B cell (primary cell): ENCODE results near the gene OR8B8. TPM values are rescaled to one million over a fixed set of nuclear protein-coding genes. Genes with fewer than 3 reads are reported as not detected.
"Not testable (repeated sequence)": the region's sequence is repeated elsewhere in the genome, so short reads cannot be mapped to it uniquely, and the experiment has no call there.

Experiments used
- ATAC-seq: fragments of 200-7000 bp; cut with Tn5 transposase; one replicate; pipeline ENCODE4 v1.10.0; 2021; ENCODE audit warnings: low read depth, mild to moderate bottlenecking, moderate number of reproducible peaks, moderate library complexity
- CTCF ChIA-PET: fragments of 350-600 bp; sonication (Branson Sonifier 250); formaldehyde crosslinking; loops from one replicate; lab custom pipeline; 2021; ENCODE audit warnings: antibody characterized with exemption, inconsistent platforms; lab: Charles Lee
- POLR2A ChIA-PET: fragments of 350-600 bp; sonication (Branson Sonifier 250); formaldehyde crosslinking; loops from one replicate; lab custom pipeline; 2021; ENCODE audit warnings: antibody characterized with exemption; lab: Charles Lee
- DNase-seq: peaks from one replicate; pipeline ENCODE4 v3.0.0; 2013
- H2AFZ ChIP-seq: 2 replicates; pipeline ENCODE4 v1.6.1; 2012; ENCODE audit warnings: mild to moderate bottlenecking, low read depth, low read length; ENCODE audit not compliant: insufficient read depth, poor library complexity, severe bottlenecking
- H3K27ac ChIP-seq, 2 donors: 1 replicate in 1 of 2; 2 replicates in 1 of 2; pipeline ENCODE4 v1.5.1; 2012 to 2013; ENCODE audit warnings: low read length in 2 of 2, mild to moderate bottlenecking in 2 of 2, moderate library complexity in 1 of 2
- H3K27me3 ChIP-seq, 4 experiments: fragments of 200-600 bp in 1 of 4; sonication (generic) in 1 of 4; replicated peaks in 1 of 4; 1 replicate in 2 of 4; 2 replicates in 2 of 4; pipeline versions ENCODE4 v1.6.1 to v1.7.0; 2013 to 2016; ENCODE audit warnings: low read length in 3 of 4, mild to moderate bottlenecking in 2 of 4, mixed read lengths in 1 of 4, moderate library complexity in 1 of 4; ENCODE audit not compliant: insufficient read depth in 4 of 4, control insufficient read depth in 3 of 4; ENCODE audit errors: control extremely low read depth in 1 of 4
- H3K36me3 ChIP-seq, 2 experiments: replicated peaks in 1 of 2; 1 replicate in 1 of 2; 2 replicates in 1 of 2; pipeline versions ENCODE4 v1.6.1 to v1.7.1; 2013; ENCODE audit warnings: low read length in 1 of 2; ENCODE audit not compliant: insufficient read depth in 2 of 2, control insufficient read depth in 1 of 2; ENCODE audit errors: control extremely low read depth in 1 of 2, extremely low read depth in 1 of 2
- H3K4me1 ChIP-seq, 2 donors: fragments of 200-600 bp in 1 of 2; sonication (generic) in 1 of 2; 1 replicate in 1 of 2; 2 replicates in 1 of 2; pipeline versions ENCODE4 v1.5.1 to v1.6.1; 2013 to 2017; ENCODE audit warnings: low read length in 2 of 2; ENCODE audit not compliant: control insufficient read depth in 2 of 2, insufficient read depth in 2 of 2
- H3K4me2 ChIP-seq: replicated peaks from 2 replicates; pipeline ENCODE3; 2012; ENCODE audit warnings: mild to moderate bottlenecking, low read depth, low read length; ENCODE audit not compliant: poor library complexity, severe bottlenecking
- H3K4me3 ChIP-seq, 5 experiments: fragments of 200-600 bp in 1 of 5; sonication (generic) in 1 of 5; 1 replicate in 3 of 5; 2 replicates in 2 of 5; pipeline versions ENCODE4 v1.5.1 to v1.7.0; 2011 to 2016; ENCODE audit warnings: low read length in 4 of 5, mild to moderate bottlenecking in 4 of 5, low read depth in 2 of 5, control low read depth in 1 of 5, moderate library complexity in 1 of 5; ENCODE audit not compliant: insufficient read depth in 1 of 5; ENCODE audit errors: control extremely low read depth in 1 of 5, extremely low read depth in 1 of 5
- H3K79me2 ChIP-seq: fragments of 200-600 bp; sonication (generic); one replicate; pipeline ENCODE4 v1.6.0; 2016; ENCODE audit warnings: low read length; ENCODE audit not compliant: control insufficient read depth, insufficient read depth
- H3K9ac ChIP-seq: fragments of 200-600 bp; sonication (generic); 2 replicates; pipeline ENCODE4 v1.6.1; 2017; ENCODE audit warnings: mild to moderate bottlenecking, low read length, moderate library complexity
- H3K9me3 ChIP-seq, 3 donors: one replicate each; pipeline versions ENCODE4 v1.6.1 to v1.7.1; 2013; ENCODE audit warnings: low read length in 2 of 3; ENCODE audit not compliant: control insufficient read depth in 2 of 3, insufficient read depth in 1 of 3; ENCODE audit errors: control extremely low read depth in 1 of 3
- H4K20me1 ChIP-seq: 2 replicates; pipeline ENCODE4 v1.6.0; 2012; ENCODE audit warnings: mild to moderate bottlenecking, low read length; ENCODE audit not compliant: insufficient read depth, control insufficient read depth, poor library complexity, severe bottlenecking
- H3K27ac Mint-ChIP-seq: one replicate; pipeline ENCODE4 v1.8.0; 2021; ENCODE audit warnings: mixed read lengths
- H3K27me3 Mint-ChIP-seq: one replicate; pipeline ENCODE4 v1.8.0; 2021; ENCODE audit warnings: mixed read lengths
- H3K4me1 Mint-ChIP-seq: one replicate; pipeline ENCODE4 v1.8.0; 2021; ENCODE audit warnings: mixed read lengths
- H3K4me3 Mint-ChIP-seq: one replicate; pipeline ENCODE4 v1.8.0; 2021; ENCODE audit warnings: mixed read lengths
- H3K9me3 Mint-ChIP-seq: one replicate; pipeline ENCODE4 v1.8.0; 2022; ENCODE audit warnings: mixed read lengths; ENCODE audit not compliant: insufficient read depth
- EZH2 ChIP-seq: IDR thresholded peaks from 2 replicates; pipeline ENCODE4 v1.6.1; 2012; ENCODE audit warnings: borderline replicate concordance, low read depth, mild to moderate bottlenecking, moderate library complexity, low read length; ENCODE audit not compliant: insufficient read depth, poor library complexity, severe bottlenecking
- WGBS: methylation state at CpG from one replicate; pipeline ENCODE4 v1.1.5; 2013; ENCODE audit warnings: missing lambda C conversion rate; ENCODE audit not compliant: insufficient coverage; 5-methylcytosine and 5-hydroxymethylcytosine counted together
- intact Hi-C: fragments of 100-400 bp; cut with micrococcal nuclease; formaldehyde crosslinking; loops from one replicate; pipeline ENCODE4 v1.10.0; 2022
- polyA plus RNA-seq: library from polyadenylated mRNA; depleted of rRNA; stranded (reverse); fragments of >200 nt; gene quantifications from 2 replicates; pipeline ENCODE4 v1.2.3, GENCODE V29; 2012
- total RNA-seq, 2 donors: library from RNA; stranded (reverse); fragments of 120-200 nt in 1 of 2; gene quantifications; 1 replicate in 1 of 2; 2 replicates in 1 of 2; pipeline versions ENCODE4 v1.2.3 to v1.2.4, GENCODE V29; 2013 to 2022
- TF ChIP-seq, protein P1 (sequence below): fragments of 200-600 bp; IDR thresholded peaks from one replicate; pipeline ENCODE4 v1.8.0; 2022; ENCODE audit warnings: antibody characterized with exemption, mild to moderate bottlenecking

Gene OR8B8
- total and polyA plus RNA-seq, 2 donors (not counting 1 experiment from before 2014, with no cell fraction given) = not detected

DNA sequence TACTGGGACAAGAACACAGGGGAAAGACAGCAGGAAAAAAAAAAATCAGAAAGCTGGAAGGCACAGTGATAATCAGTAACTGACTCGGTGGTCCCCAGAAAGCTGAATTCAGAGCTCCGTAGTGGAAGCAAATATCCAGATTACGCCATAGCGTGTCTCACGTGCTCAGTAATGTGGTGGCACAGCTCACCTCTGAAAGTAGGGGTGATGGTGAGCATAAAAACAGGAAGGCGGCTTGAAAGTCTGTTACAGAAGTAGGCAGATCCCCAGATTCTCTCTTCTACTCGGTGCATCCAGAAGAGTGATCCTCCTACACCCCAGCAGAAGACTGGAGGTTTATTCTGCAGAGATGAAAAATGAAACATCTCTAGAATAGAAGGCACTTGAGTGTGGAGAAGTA is 35.6 kb downstream of the OR8B8 start:
- peaks cover 0 to 3% (median 1%) of the 10 kb centered on the region in 4 experiments for H3K27me3 ChIP-seq
- Mint-ChIP-seq H3K4me3 (no peak overlapping the region), H3K9me3 (no peaks in the 10 kb centered on the region), H3K4me1 (peaks cover 6% of the 10 kb centered on the region), H3K27ac (no peak overlapping the region), H3K27me3 (peaks cover 27% of the 10 kb centered on the region)
- ATAC-seq (no peak), DNase-seq (no peak)
- H2AFZ ChIP-seq = no peak overlapping the region
- H3K9me3 ChIP-seq = no peaks in the 10 kb centered on the region
- TF ChIP-seq EZH2 = no peak
- TF ChIP-seq, protein P1, sequence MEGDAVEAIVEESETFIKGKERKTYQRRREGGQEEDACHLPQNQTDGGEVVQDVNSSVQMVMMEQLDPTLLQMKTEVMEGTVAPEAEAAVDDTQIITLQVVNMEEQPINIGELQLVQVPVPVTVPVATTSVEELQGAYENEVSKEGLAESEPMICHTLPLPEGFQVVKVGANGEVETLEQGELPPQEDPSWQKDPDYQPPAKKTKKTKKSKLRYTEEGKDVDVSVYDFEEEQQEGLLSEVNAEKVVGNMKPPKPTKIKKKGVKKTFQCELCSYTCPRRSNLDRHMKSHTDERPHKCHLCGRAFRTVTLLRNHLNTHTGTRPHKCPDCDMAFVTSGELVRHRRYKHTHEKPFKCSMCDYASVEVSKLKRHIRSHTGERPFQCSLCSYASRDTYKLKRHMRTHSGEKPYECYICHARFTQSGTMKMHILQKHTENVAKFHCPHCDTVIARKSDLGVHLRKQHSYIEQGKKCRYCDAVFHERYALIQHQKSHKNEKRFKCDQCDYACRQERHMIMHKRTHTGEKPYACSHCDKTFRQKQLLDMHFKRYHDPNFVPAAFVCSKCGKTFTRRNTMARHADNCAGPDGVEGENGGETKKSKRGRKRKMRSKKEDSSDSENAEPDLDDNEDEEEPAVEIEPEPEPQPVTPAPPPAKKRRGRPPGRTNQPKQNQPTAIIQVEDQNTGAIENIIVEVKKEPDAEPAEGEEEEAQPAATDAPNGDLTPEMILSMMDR = no peak
- H3K4me1 ChIP-seq = peaks cover 0 to 6% of the 10 kb centered on the region in 2 donors
- no peak overlapping the region for H3K27ac ChIP-seq
- H3K9ac ChIP-seq = no peak overlapping the region
- no peak overlapping the region for H3K4me3 ChIP-seq
- H4K20me1 ChIP-seq = no peaks in the 10 kb centered on the region
- H3K36me3 ChIP-seq = no peaks in the 10 kb centered on the region
- H3K4me2 ChIP-seq = no peak overlapping the region
- intact Hi-C loops = no loop called here
- CTCF ChIA-PET = no interaction called here
- no peaks in the 10 kb centered on the region for H3K79me2 ChIP-seq
- 100% methylated on average over 2 of the region's 7 CpGs for WGBS
- POLR2A ChIA-PET = no interaction called here

DNA sequence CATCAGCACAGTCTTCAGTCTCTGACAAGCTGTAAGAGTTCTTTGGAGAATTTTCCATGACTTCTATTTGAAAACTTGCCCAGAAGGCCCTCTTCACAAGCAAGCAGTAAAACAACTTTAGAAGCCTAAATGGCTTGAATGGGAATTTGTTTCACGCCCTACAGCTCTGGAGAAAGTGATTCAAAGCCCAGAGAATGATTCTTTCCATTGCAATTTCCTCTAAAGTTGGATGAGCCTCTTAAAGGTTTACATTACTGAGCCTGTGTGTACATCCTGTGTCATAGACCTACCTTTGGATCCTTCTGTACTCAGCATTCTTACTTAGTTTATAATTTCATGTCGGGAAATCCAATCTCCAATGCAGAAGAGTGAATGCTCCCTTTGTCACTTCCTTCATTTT is 39.9 kb downstream of the OR8B8 start:
- WGBS = 67% methylated on average over 1 of the region's 2 CpGs
- Histone ChIP-seq H2AFZ (no peak overlapping the region), H3K9ac (no peak overlapping the region), H3K79me2 (no peaks in the 10 kb centered on the region), H3K27me3 (peaks cover 0 to 3% (median 0%) of the 10 kb centered on the region in 4 experiments), H3K36me3 (no peaks in the 10 kb centered on the region), H3K4me1 (peaks cover 0 to 6% of the 10 kb centered on the region in 2 donors), H3K4me2 (no peak overlapping the region), H3K27ac (no peak overlapping the region), H3K9me3 (no peaks in the 10 kb centered on the region), H4K20me1 (no peaks in the 10 kb centered on the region), H3K4me3 (no peak overlapping the region)
- ChIA-PET CTCF (interaction anchor here (1.0 kb wide), 1 partner anchor 334 kb away, joined by 3 read pairs; no protein-coding TSS in a partner anchor), POLR2A (no interaction called here)
- Mint-ChIP-seq H3K4me3 (no peak overlapping the region), H3K27ac (no peak overlapping the region), H3K27me3 (peaks cover 25% of the 10 kb centered on the region), H3K9me3 (no peaks in the 10 kb centered on the region), H3K4me1 (peaks cover 8% of the 10 kb centered on the region)
- no peak for TF ChIP-seq EZH2
- TF ChIP-seq, protein P1 = no peak
- intact Hi-C loops = no loop called here
- ATAC-seq (no peak), DNase-seq (no peak)

DNA sequence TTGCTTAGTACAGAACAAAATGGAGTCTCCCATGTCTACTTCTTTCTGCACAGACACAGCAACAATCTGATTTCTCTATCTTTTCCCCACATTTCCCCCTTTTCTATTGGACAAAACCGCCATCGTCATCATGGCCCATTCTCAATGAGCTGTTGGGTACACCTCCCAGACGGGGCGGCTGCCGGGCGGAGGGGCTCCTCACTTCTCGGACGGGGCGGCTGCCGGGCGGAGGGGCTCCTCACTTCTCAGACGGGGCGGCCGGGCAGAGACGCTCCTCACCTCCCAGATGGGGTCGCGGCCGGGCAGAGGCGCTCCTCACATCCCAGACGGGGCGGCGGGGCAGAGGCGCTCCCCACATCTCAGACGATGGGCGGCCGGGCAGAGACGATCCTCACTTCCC is 42.3 kb downstream of the OR8B8 start:
- CTCF ChIA-PET = interaction anchor here (0.9 to 1.9 kb wide), 3 partner anchors 18 to 331 kb away, joined by 3 to 11 read pairs (median 5); no protein-coding TSS in a partner anchor

More for the DNA sequence above, 42.3 kb downstream of the OR8B8 start:
- H3K27me3 Mint-ChIP-seq, ATAC-seq, H3K4me3 ChIP-seq, H3K9me3 ChIP-seq, H3K9ac ChIP-seq, H3K9me3 Mint-ChIP-seq, H3K79me2 ChIP-seq, H3K27ac ChIP-seq, H3K4me1 Mint-ChIP-seq, H3K4me2 ChIP-seq, H3K27ac Mint-ChIP-seq, H3K36me3 ChIP-seq, H3K4me1 ChIP-seq, H3K4me3 Mint-ChIP-seq, POLR2A ChIA-PET, H3K27me3 ChIP-seq, H2AFZ ChIP-seq, H4K20me1 ChIP-seq, DNase-seq: not testable (repeated sequence)
- WGBS = no CpG with 5 or more reads among the region's 27 CpGs
- intact Hi-C loops = loop anchor here (5.0 kb wide), 1 partner anchor 184 kb away; no protein-coding TSS in a partner anchor
